A673 (cell line): Measurements from ENCODE around the gene LRRC42. TPM values are rescaled to one million over a fixed set of nuclear protein-coding genes. Genes with fewer than 3 reads are reported as not detected.

Experiments
- BruUV-seq: library from RNA; stranded (reverse); fragments of 400-500 nt; replicated peaks from 2 replicates; lab custom pipeline; 2021; lab: Mats Ljungman, UMichigan
- CTCF ChIA-PET: fragments of 300-600 bp; sonication (Branson Sonifier 250); formaldehyde crosslinking; loops from one replicate; lab custom pipeline; 2022; ENCODE audit warnings: antibody characterized with exemption; lab: Charles Lee
- POLR2A ChIA-PET: fragments of 300-600 bp; sonication (Branson Sonifier 250); formaldehyde crosslinking; loops from one replicate; lab custom pipeline; 2022; ENCODE audit warnings: antibody characterized with exemption; ENCODE audit not compliant: low non-redundant PET; lab: Charles Lee
- DNase-seq: peaks from one replicate; pipeline ENCODE4 v3.0.0-alpha.2; 2015; ENCODE audit warnings: low spot score
- H3K27ac ChIP-seq: fragments of 200-600 bp; sonication (generic); 2 replicates; pipeline ENCODE4 v1.5.1; 2016; ENCODE audit warnings: mixed run types, low read depth, mild to moderate bottlenecking, mixed read lengths, antibody characterized with exemption, low read length; ENCODE audit not compliant: poor library complexity, severe bottlenecking
- H3K27me3 ChIP-seq: fragments of 200-600 bp; sonication (generic); replicated peaks from 2 replicates; pipeline ENCODE4 v1.6.1; 2017; ENCODE audit warnings: mixed run types, low read depth, mild to moderate bottlenecking, mixed read lengths, antibody characterized with exemption, low read length; ENCODE audit not compliant: insufficient read depth, poor library complexity
- H3K36me3 ChIP-seq: fragments of 200-600 bp; sonication (generic); 2 replicates; pipeline ENCODE4 v1.6.1; 2016; ENCODE audit warnings: mixed run types, mild to moderate bottlenecking, mixed read lengths, antibody characterized with exemption, low read length; ENCODE audit not compliant: insufficient read depth, poor library complexity, severe bottlenecking
- H3K4me1 ChIP-seq: fragments of 200-600 bp; sonication (generic); 2 replicates; pipeline ENCODE4 v1.6.1; 2017; ENCODE audit warnings: mixed run types, mild to moderate bottlenecking, mixed read lengths, antibody characterized with exemption, low read length; ENCODE audit not compliant: insufficient read depth, poor library complexity, severe bottlenecking
- H3K4me3 ChIP-seq: fragments of 200-600 bp; sonication (generic); 2 replicates; pipeline ENCODE4 v1.5.1; 2016; ENCODE audit warnings: low read depth, mixed run types, mild to moderate bottlenecking, mixed read lengths, low read length; ENCODE audit not compliant: poor library complexity, severe bottlenecking
- H3K9me3 ChIP-seq: fragments of 200-600 bp; sonication (generic); 2 replicates; pipeline ENCODE4 v1.6.1; 2016; ENCODE audit warnings: mixed run types, low read depth, mild to moderate bottlenecking, mixed read lengths, antibody characterized with exemption, low read length; ENCODE audit not compliant: poor library complexity, severe bottlenecking
- CTCF ChIP-seq: fragments of 300-800, 200-600 bp; sonication (generic); conservative IDR thresholded peaks from 2 replicates; pipeline ENCODE4 v1.5.1; 2017; ENCODE audit warnings: low read depth, mild to moderate bottlenecking, antibody characterized with exemption, low read length, moderate library complexity, mixed read lengths
- EZH2 ChIP-seq: fragments of 200-600 bp; sonication (generic); IDR thresholded peaks from 2 replicates; pipeline ENCODE4 v1.6.1; 2017; ENCODE audit warnings: borderline replicate concordance, low read depth, mild to moderate bottlenecking, mixed read lengths, antibody characterized with exemption, low read length; ENCODE audit not compliant: poor library complexity, severe bottlenecking
- intact Hi-C: fragments of 100-400 bp; cut with micrococcal nuclease; formaldehyde crosslinking; loops from one replicate; pipeline ENCODE4 v1.10.0; 2022; ENCODE audit not compliant: unreplicated experiment
- total RNA-seq: library from RNA; stranded (reverse); gene quantifications from 2 replicates; pipeline ENCODE4 v1.2.3, GENCODE V29; 2021

Gene LRRC42
- total RNA-seq, 1 experiment from 2014 or later = 25.8 TPM

- ChIA-PET CTCF (no interaction called here), POLR2A (no interaction called here)
- peaks cover 4% of the 10 kb centered on the region for H3K9me3 ChIP-seq
- peaks cover 22% of the 10 kb centered on the region for H3K36me3 ChIP-seq
- DNase-seq = no peak
- no peak overlapping the region for H3K4me3 ChIP-seq
- intact Hi-C loops = no loop called here
- no peak overlapping the region for H3K27ac ChIP-seq
- TF ChIP-seq EZH2 = no peak
- TF ChIP-seq CTCF = no peak
- no peaks in the 10 kb centered on the region for H3K4me1 ChIP-seq
- BruUV-seq = no TSS peak
- no peaks in the 10 kb centered on the region for H3K27me3 ChIP-seq
Observed at GRCh38 chr1:53930932-53931331, 15.2 kb upstream of the LRRC42 start.

DNA sequence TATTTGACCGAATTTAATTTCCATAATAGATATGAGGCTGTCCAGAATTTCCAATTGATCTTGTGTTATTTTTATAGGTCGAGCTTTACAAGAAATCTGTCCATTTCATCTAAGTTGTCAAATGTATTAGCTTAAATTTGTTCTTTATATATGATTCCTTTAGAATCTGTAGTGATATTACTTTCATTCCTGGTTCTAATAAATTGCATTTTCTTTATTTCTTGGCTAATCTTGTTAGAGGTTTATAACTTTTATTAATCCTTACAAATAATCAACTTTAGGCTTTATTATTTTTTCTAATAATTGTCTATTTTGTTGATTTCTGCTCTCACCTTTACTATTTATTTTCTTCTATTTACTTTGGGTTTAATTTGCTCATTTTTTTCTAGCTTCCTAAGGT, 14.6 kb upstream of the LRRC42 start:
- Histone ChIP-seq H3K4me1 (no peaks in the 10 kb centered on the region), H3K27me3 (no peaks in the 10 kb centered on the region), H3K9me3 (peaks cover 4% of the 10 kb centered on the region), H3K4me3 (no peak overlapping the region), H3K27ac (no peak overlapping the region), H3K36me3 (peaks cover 22% of the 10 kb centered on the region)
- intact Hi-C loops = no loop called here
- ChIA-PET CTCF (no interaction called here), POLR2A (no interaction called here)
- TF ChIP-seq EZH2 (no peak), CTCF (no peak)
- DNase-seq = no peak
- no TSS peak for BruUV-seq

DNA sequence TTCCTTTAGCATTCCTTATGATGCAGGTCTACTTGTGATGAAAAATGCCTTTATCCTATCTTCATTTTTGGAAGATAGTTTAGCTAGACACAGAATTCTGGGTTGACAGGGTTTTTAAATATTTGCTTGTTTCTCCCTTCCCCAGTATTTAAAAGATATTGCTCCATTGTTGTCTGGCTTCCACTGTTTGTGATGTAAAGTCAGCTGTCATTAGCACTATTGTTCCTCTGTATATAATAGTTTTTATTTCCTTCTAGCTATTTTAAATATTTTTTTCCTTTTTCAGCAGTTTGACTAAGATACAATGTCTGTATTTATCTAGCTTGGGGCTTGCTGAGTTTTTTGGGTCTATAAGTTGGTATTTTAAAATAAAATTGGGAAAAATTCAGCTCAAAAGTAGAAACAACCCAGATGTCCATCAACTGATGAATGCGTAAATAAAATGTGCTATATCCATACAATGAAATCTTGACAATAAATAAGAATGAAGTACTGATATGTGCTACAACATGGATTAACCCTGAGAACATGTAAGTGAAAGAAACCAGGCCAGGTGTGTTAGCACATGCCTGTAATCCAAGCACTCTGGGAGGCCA, 11.9 kb upstream of the LRRC42 start:
- intact Hi-C loops = no loop called here
- Histone ChIP-seq H3K27me3 (no peaks in the 10 kb centered on the region), H3K4me1 (no peaks in the 10 kb centered on the region), H3K9me3 (peaks cover 4% of the 10 kb centered on the region), H3K36me3 (peaks cover 15% of the 10 kb centered on the region), H3K4me3 (no peak overlapping the region), H3K27ac (no peak overlapping the region)
- DNase-seq = no peak
- POLR2A ChIA-PET = no interaction called here
- CTCF ChIA-PET = no interaction called here
- BruUV-seq = no TSS peak
- TF ChIP-seq CTCF (no peak), EZH2 (no peak)
